Common myeloid progenitor, CD34-positive (primary cell): Measurements from ENCODE around the gene SCRN2.

Source experiments
- CTCF ChIA-PET: fragments of 350-600 bp; sonication (Branson Sonifier 250); formaldehyde crosslinking; loops from one replicate; lab custom pipeline; 2021; ENCODE audit warnings: antibody characterized with exemption; lab: Charles Lee
- POLR2A ChIA-PET: fragments of 350-600 bp; sonication (Branson Sonifier 250); formaldehyde crosslinking; loops from one replicate; lab custom pipeline; 2021; ENCODE audit warnings: antibody characterized with exemption; lab: Charles Lee
- DNase-seq, 3 donors: peaks; one replicate each; pipeline versions ENCODE4 v3.0.0 to v3.0.0-alpha.2; 2013
- H3K27ac ChIP-seq, 2 experiments: 1 replicate in 1 of 2; 2 replicates in 1 of 2; pipeline ENCODE4 v1.7.0; 2013; ENCODE audit warnings: inconsistent platforms in 2 of 2, low read length in 2 of 2, mild to moderate bottlenecking in 2 of 2, low read depth in 1 of 2, moderate library complexity in 1 of 2; ENCODE audit not compliant: severe bottlenecking in 2 of 2, insufficient read depth in 1 of 2, poor library complexity in 1 of 2
- H3K27me3 ChIP-seq, 5 experiments: replicated peaks in 2 of 5; 1 replicate in 3 of 5; 2 replicates in 2 of 5; pipeline versions ENCODE4 v1.6.1 to v1.7.0; 2013; ENCODE audit warnings: low read length in 4 of 5, mild to moderate bottlenecking in 2 of 5, moderate library complexity in 2 of 5, inconsistent platforms in 1 of 5; ENCODE audit not compliant: insufficient read depth in 5 of 5, control insufficient read depth in 4 of 5
- H3K36me3 ChIP-seq, 4 experiments: 1 replicate in 2 of 4; 2 replicates in 2 of 4; pipeline versions ENCODE4 v1.6.1 to v1.7.0; 2013; ENCODE audit warnings: low read length in 3 of 4, control low read depth in 1 of 4, mild to moderate bottlenecking in 1 of 4; ENCODE audit not compliant: control insufficient read depth in 4 of 4, insufficient read depth in 4 of 4
- H3K4me1 ChIP-seq, 4 experiments: 1 replicate in 3 of 4; 2 replicates in 1 of 4; pipeline versions ENCODE4 v1.6.1 to v1.7.1; 2013; ENCODE audit warnings: low read length in 3 of 4, mild to moderate bottlenecking in 3 of 4, control low read depth in 1 of 4, inconsistent platforms in 1 of 4, moderate library complexity in 1 of 4; ENCODE audit not compliant: control insufficient read depth in 4 of 4, insufficient read depth in 4 of 4; ENCODE audit errors: control extremely low read depth in 1 of 4
- H3K4me3 ChIP-seq, 7 experiments: 1 replicate in 4 of 7; 2 replicates in 3 of 7; pipeline versions ENCODE4 v1.5.1 to v1.7.0; 2013; ENCODE audit warnings: mild to moderate bottlenecking in 7 of 7, low read length in 6 of 7, moderate library complexity in 6 of 7, inconsistent platforms in 2 of 7, low read depth in 2 of 7, control low read depth in 1 of 7; ENCODE audit not compliant: insufficient read depth in 4 of 7, control insufficient read depth in 1 of 7; ENCODE audit errors: extremely low read depth in 1 of 7
- H3K9me3 ChIP-seq, 5 experiments: 1 replicate in 4 of 5; 2 replicates in 1 of 5; pipeline versions ENCODE4 v1.6.1 to v1.7.1; 2013; ENCODE audit warnings: low read length in 4 of 5, mild to moderate bottlenecking in 2 of 5, inconsistent platforms in 1 of 5, low read depth in 1 of 5, moderate library complexity in 1 of 5; ENCODE audit not compliant: control insufficient read depth in 4 of 5, insufficient read depth in 2 of 5; ENCODE audit errors: control extremely low read depth in 1 of 5
- WGBS: methylation state at CpG from one replicate; pipeline ENCODE4 v1.1.5; 2013; ENCODE audit not compliant: insufficient coverage; 5-methylcytosine and 5-hydroxymethylcytosine counted together

Gene SCRN2

DNA sequence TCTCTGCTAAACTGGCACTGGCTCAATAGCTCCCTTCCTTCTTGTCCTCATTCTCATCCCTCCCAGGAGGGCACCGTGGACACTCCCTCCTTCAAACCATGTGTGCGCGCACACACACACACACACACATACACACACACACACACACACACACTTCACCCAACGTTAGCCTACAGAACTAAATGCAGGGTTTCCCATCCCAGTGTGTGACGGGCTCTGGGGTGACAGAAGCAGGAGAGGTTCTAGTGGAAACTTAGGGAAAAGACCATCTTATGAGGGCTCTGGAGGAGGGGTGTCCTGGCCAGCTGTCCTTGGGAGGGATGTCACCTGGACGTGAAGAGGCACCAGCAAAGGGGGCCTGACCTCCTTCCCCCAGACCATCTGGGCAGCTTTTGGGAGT lies 39.2 kb downstream of the SCRN2 start:
- H3K4me1 ChIP-seq = no peaks in the 10 kb centered on the region
- H3K4me3 ChIP-seq = no peak overlapping the region
- peaks cover 0 to 2% (median under 1%) of the 10 kb centered on the region in 4 experiments for H3K36me3 ChIP-seq
- 67% methylated on average over 2 of the region's 6 CpGs for WGBS
- DNase-seq = no peak
- peaks cover 0 to 5% (median 0%) of the 10 kb centered on the region in 5 experiments for H3K27me3 ChIP-seq
- POLR2A ChIA-PET = no interaction called here
- no peak overlapping the region for H3K27ac ChIP-seq
- no peaks in the 10 kb centered on the region for H3K9me3 ChIP-seq
- CTCF ChIA-PET = interaction anchor here (0.9 to 2.0 kb wide), 8 partner anchors 9 to 144 kb away, joined by 3 to 6 read pairs (median 4); no protein-coding TSS in a partner anchor

- ChIA-PET POLR2A (no interaction called here), CTCF (interaction anchor here (0.6 to 2.0 kb wide), 11 partner anchors 9 to 144 kb away, joined by 3 to 6 read pairs (median 4); no protein-coding TSS in a partner anchor)
- H3K27me3 ChIP-seq = peaks cover 0 to 5% (median 0%) of the 10 kb centered on the region in 5 experiments
- no peaks in the 10 kb centered on the region for H3K4me1 ChIP-seq
- WGBS = 90% methylated on average over 3 of the region's 4 CpGs
- no peaks in the 10 kb centered on the region for H3K36me3 ChIP-seq
- no peaks in the 10 kb centered on the region for H3K9me3 ChIP-seq
- no peak overlapping the region for H3K27ac ChIP-seq
- no peak for DNase-seq
- no peak overlapping the region for H3K4me3 ChIP-seq
Measured at GRCh38 chr17:47801176-47801765, 39.8 kb downstream of the SCRN2 start.

DNA sequence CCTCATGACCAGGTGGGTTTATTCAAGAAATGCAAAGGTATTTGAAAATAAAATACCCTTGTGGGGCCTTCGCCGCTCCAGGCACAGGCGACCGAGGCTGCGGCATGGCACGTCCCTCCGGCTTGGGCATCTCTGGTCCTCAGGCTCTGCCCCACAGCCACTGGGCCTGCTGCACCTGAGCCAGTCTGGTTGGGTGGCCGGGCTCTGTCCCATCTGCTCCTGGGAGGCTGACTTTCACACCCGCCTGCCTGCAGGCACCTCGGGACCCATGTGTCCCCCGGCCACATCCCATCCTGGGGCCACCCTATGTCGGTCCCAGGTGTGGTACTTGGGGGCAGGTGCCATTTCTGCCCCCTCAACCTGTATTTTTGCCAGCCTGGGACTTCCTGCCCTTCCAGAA lies 40.4 kb downstream of the SCRN2 start:
- H3K27ac ChIP-seq = no peak overlapping the region
- CTCF ChIA-PET = interaction anchor here (0.7 to 2.0 kb wide), 8 partner anchors 8 to 143 kb away, joined by 3 to 6 read pairs (median 4); no protein-coding TSS in a partner anchor
- H3K4me3 ChIP-seq = no peak overlapping the region
- no peak for DNase-seq
- no peaks in the 10 kb centered on the region for H3K4me1 ChIP-seq
- POLR2A ChIA-PET = no interaction called here
- peaks cover 0 to 5% (median 0%) of the 10 kb centered on the region in 5 experiments for H3K27me3 ChIP-seq
- WGBS = 89% methylated on average over 12 of the region's 12 CpGs
- H3K36me3 ChIP-seq = no peaks in the 10 kb centered on the region
- H3K9me3 ChIP-seq = no peaks in the 10 kb centered on the region

DNA sequence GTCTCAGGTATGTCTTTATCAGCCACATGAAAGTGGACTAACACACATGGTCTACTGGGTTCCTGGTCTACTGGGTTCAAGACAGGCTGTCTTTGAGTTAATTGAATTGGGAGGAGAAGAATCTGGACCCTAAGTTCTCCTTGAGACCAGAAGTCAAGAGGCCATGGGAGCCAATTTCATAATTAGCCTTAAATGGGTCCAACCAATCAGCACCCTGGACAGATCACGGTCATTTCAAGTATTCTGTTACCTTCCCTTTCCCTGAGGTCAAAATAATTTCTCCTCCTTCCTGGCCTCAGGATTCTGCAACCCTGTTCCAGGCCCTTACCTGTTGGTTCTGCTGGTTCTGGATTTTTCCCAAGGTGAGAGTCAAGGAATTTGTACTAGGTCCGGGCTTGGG lies 43.3 kb downstream of the SCRN2 start:
- POLR2A ChIA-PET = no interaction called here
- H3K27ac ChIP-seq = no peak overlapping the region
- H3K4me3 ChIP-seq = no peak overlapping the region
- no peaks in the 10 kb centered on the region for H3K4me1 ChIP-seq
- H3K9me3 ChIP-seq = no peaks in the 10 kb centered on the region
- CTCF ChIA-PET = interaction anchor here (0.7 to 1.1 kb wide), 4 partner anchors 13 to 97 kb away, joined by 3 to 4 read pairs (median 3); partner anchors contain the start of gene OSBPL7
- no peaks in the 10 kb centered on the region for H3K36me3 ChIP-seq
- peaks cover 0 to 21% (median 6%) of the 10 kb centered on the region in 5 experiments for H3K27me3 ChIP-seq
- WGBS = 60% methylated on average over 1 of the region's 2 CpGs
- DNase-seq = peak in 1 of 3 donors; percentile 18

GRCh38 chr17:47792979-47793378 lies 48.1 kb downstream of the SCRN2 start:
- H3K4me1 ChIP-seq = peaks cover 0 to 8% (median 7%) of the 10 kb centered on the region in 4 experiments
- ChIA-PET POLR2A (no interaction called here), CTCF (interaction anchor here (1.3 to 1.7 kb wide), 3 partner anchors 8 to 13 kb away, joined by 3 to 6 read pairs (median 4); no protein-coding TSS in a partner anchor)
- DNase-seq = no peak
- H3K4me3 ChIP-seq = no peak overlapping the region
- peaks cover 0 to 2% (median 0%) of the 10 kb centered on the region in 5 experiments for H3K9me3 ChIP-seq
- WGBS = 73% methylated on average over 6 of the region's 6 CpGs
- no peaks in the 10 kb centered on the region for H3K36me3 ChIP-seq
- H3K27me3 ChIP-seq = peaks cover 12 to 64% (median 27%) of the 10 kb centered on the region in 5 experiments
- H3K27ac ChIP-seq = no peak overlapping the region

- H3K36me3 ChIP-seq = no peaks in the 10 kb centered on the region
- peaks cover 0 to 8% (median 7%) of the 10 kb centered on the region in 4 experiments for H3K4me1 ChIP-seq
- no peak overlapping the region for H3K4me3 ChIP-seq
- WGBS = no CpG with 5 or more reads among the region's 1 CpG
- H3K9me3 ChIP-seq = peaks cover 0 to 2% (median 0%) of the 10 kb centered on the region in 5 experiments
- POLR2A ChIA-PET = no interaction called here
- peaks cover 12 to 69% (median 27%) of the 10 kb centered on the region in 5 experiments for H3K27me3 ChIP-seq
- CTCF ChIA-PET = interaction anchor here (1.3 to 1.5 kb wide), 2 partner anchors 9 kb away, joined by 3 to 6 read pairs; no protein-coding TSS in a partner anchor
- H3K27ac ChIP-seq = no peak overlapping the region
- no peak for DNase-seq
Measured at GRCh38 chr17:47792457-47792856, 48.6 kb downstream of the SCRN2 start.

- H3K36me3 ChIP-seq = no peaks in the 10 kb centered on the region
- H3K4me3 ChIP-seq = no peak overlapping the region
- H3K4me1 ChIP-seq = peaks cover 0 to 8% (median 7%) of the 10 kb centered on the region in 4 experiments
- peaks cover 12 to 72% (median 27%) of the 10 kb centered on the region in 5 experiments for H3K27me3 ChIP-seq
- ChIA-PET POLR2A (no interaction called here), CTCF (interaction anchor here (1.6 kb wide), 1 partner anchor 98 kb away, joined by 3 read pairs; no protein-coding TSS in a partner anchor)
- H3K9me3 ChIP-seq = peaks cover 0 to 2% (median 0%) of the 10 kb centered on the region in 5 experiments
- no peak overlapping the region for H3K27ac ChIP-seq
- WGBS = 60% methylated on average over 1 of the region's 3 CpGs
- no peak for DNase-seq
Measured at GRCh38 chr17:47791025-47791424, 50.0 kb downstream of the SCRN2 start.
